PC-3 (cell line): ENCODE results near the gene IFT20. TPM values are rescaled to one million over a fixed set of nuclear protein-coding genes. Genes with fewer than 3 reads are reported as not detected.

ENCODE experiments used
- ATAC-seq: fragments of 200-7000 bp; cut with Tn5 transposase; 2 replicates; pipeline ENCODE4 v1.9.1; 2020; ENCODE audit warnings: mild to moderate bottlenecking, moderate library complexity
- BruUV-seq: library from RNA; stranded (reverse); fragments of 400-500 nt; replicated peaks from 2 replicates; lab custom pipeline; 2021; lab: Mats Ljungman, UMichigan
- CTCF ChIA-PET: fragments of 300-600 bp; sonication (Branson Sonifier 250); formaldehyde crosslinking; loops from one replicate; lab custom pipeline; 2022; ENCODE audit warnings: antibody characterized with exemption; lab: Charles Lee
- POLR2A ChIA-PET: fragments of 300-600 bp; sonication (Branson Sonifier 250); formaldehyde crosslinking; loops from one replicate; lab custom pipeline; 2022; ENCODE audit warnings: antibody characterized with exemption; ENCODE audit not compliant: unreplicated experiment; lab: Charles Lee
- DNase-seq: peaks from one replicate; pipeline ENCODE4 v3.0.0-alpha.2; 2015
- H2AFZ ChIP-seq: fragments of 300-600 bp; sonication (generic); 2 replicates; pipeline ENCODE4 v1.6.0; 2016; ENCODE audit warnings: antibody characterized with exemption, low read length
- H3F3A ChIP-seq: fragments of 300-600 bp; sonication (generic); one replicate; pipeline ENCODE4 v1.6.0; 2017; ENCODE audit warnings: antibody characterized with exemption, low read length, control low read depth, mild to moderate bottlenecking; ENCODE audit not compliant: unreplicated experiment
- H3K27ac ChIP-seq: fragments of 300-600 bp; sonication (generic); 2 replicates; pipeline ENCODE4 v1.5.1; 2016; ENCODE audit warnings: mild to moderate bottlenecking, low read length
- H3K27me3 ChIP-seq: fragments of 300-600 bp; sonication (generic); 2 replicates; pipeline ENCODE4 v1.6.1; 2016; ENCODE audit warnings: low read length, mixed read lengths
- H3K36me3 ChIP-seq: fragments of 300-600 bp; sonication (generic); 2 replicates; pipeline ENCODE4 v1.6.1; 2016; ENCODE audit warnings: low read depth, mixed run types, low read length, mixed read lengths
- H3K4me1 ChIP-seq: fragments of 300-600 bp; sonication (generic); 2 replicates; pipeline ENCODE4 v1.5.1; 2016; ENCODE audit warnings: low read length; ENCODE audit not compliant: insufficient read depth
- H3K4me2 ChIP-seq: fragments of 300-600 bp; sonication (generic); 2 replicates; pipeline ENCODE4 v1.6.0; 2016; ENCODE audit warnings: low read length
- H3K4me3 ChIP-seq: fragments of 300-600 bp; sonication (generic); 2 replicates; pipeline ENCODE4 v1.5.1; 2016; ENCODE audit warnings: mild to moderate bottlenecking, low read length, mixed read lengths
- H3K79me2 ChIP-seq: fragments of 300-600 bp; sonication (generic); 2 replicates; pipeline ENCODE4 v1.6.1; 2017; ENCODE audit warnings: low read length, mixed read lengths
- H3K9ac ChIP-seq: fragments of 300-600 bp; sonication (generic); 2 replicates; pipeline ENCODE4 v1.6.0; 2016; ENCODE audit warnings: mild to moderate bottlenecking, low read length
- H3K9me2 ChIP-seq: fragments of 300-600 bp; sonication (generic); replicated peaks from 2 replicates; pipeline ENCODE4 v1.6.1; 2016; ENCODE audit warnings: mixed run types, low read length, mixed read lengths
- H3K9me3 ChIP-seq: fragments of 300-600 bp; sonication (generic); 2 replicates; pipeline ENCODE4 v1.6.1; 2016; ENCODE audit warnings: low read length, mixed read lengths
- H4K20me1 ChIP-seq: fragments of 300-600 bp; sonication (generic); 2 replicates; pipeline ENCODE4 v1.6.1; 2016; ENCODE audit warnings: low read length, mixed read lengths
- EZH2 ChIP-seq: fragments of 300-600 bp; sonication (generic); IDR thresholded peaks from one replicate; pipeline ENCODE4 v1.6.1; 2017; ENCODE audit warnings: antibody characterized with exemption, mild to moderate bottlenecking, low read length; ENCODE audit not compliant: unreplicated experiment
- EZH2phosphoT487 ChIP-seq: fragments of 300-600 bp; sonication (generic); IDR thresholded peaks from 2 replicates; pipeline ENCODE4 v1.6.1; 2018; ENCODE audit warnings: mild to moderate bottlenecking, antibody characterized with exemption, low read length, borderline replicate concordance
- intact Hi-C: fragments of 100-400 bp; cut with micrococcal nuclease; formaldehyde crosslinking; loops from 2 replicates; pipeline ENCODE4 v1.9.0; 2023
- total RNA-seq: library from RNA; depleted of rRNA; stranded (reverse); fragments of >200 nt; gene quantifications from 2 replicates; pipeline ENCODE4 v1.2.3, GENCODE V29; 2014
- TF ChIP-seq, protein P1 (sequence below): fragments of 300-600 bp; sonication (generic); conservative IDR thresholded peaks from 2 replicates; pipeline ENCODE4 v1.5.1; 2017; ENCODE audit warnings: antibody characterized with exemption, low read depth, mild to moderate bottlenecking, low read length

The IFT20 gene
- total RNA-seq, 1 experiment from 2014 or later = 23.1 TPM

DNA sequence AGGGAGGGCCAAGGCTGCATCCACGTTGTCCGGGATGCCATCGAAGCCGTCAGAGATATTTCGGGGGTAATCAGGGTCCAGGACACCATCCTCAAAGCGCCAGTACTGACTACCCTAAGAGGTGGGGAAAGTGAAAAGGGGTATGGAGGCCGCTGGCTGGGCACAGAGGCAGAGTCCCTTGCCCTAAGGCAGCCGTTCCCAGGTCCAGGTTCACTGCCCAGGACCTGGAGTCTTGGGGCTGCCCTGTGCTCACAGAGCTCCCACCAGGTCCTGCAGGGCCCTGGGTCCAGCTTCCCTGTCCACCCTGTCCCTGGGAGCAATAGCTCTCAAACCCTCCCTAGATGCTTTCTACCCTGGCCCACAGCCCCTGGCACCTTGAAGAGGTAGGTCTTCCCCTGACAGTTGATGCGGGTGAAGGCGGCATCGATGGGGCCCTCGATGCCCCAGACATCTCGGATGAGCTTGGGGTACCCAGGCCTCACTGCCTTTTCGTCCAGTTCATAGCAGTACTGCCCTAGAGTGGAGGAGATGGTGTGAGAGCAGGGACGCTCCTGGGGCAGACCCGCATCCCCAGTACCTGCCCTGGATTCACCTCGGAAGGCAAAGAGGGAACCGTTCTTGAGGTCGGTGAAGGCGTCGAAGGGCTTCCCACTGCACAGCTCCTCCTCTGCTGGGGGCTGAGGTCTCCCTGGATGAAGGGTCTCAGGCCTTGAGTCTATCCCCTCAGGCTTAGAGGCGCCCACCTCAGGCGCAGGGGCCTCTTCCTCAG lies 33.8 kb upstream of the IFT20 start:
- Histone ChIP-seq H2AFZ (no peak overlapping the region), H3K9ac (no peak overlapping the region), H3K4me3 (no peak overlapping the region), H4K20me1 (no peaks in the 10 kb centered on the region), H3K36me3 (no peaks in the 10 kb centered on the region), H3K27ac (no peak overlapping the region), H3K27me3 (no peaks in the 10 kb centered on the region), H3F3A (no peaks in the 10 kb centered on the region), H3K4me2 (no peak overlapping the region), H3K79me2 (no peaks in the 10 kb centered on the region), H3K4me1 (no peaks in the 10 kb centered on the region), H3K9me2 (no peaks in the 10 kb centered on the region), H3K9me3 (no peaks in the 10 kb centered on the region)
- BruUV-seq = no TSS peak
- no peak for ATAC-seq
- TF ChIP-seq EZH2 = no peak
- TF ChIP-seq, protein P1, sequence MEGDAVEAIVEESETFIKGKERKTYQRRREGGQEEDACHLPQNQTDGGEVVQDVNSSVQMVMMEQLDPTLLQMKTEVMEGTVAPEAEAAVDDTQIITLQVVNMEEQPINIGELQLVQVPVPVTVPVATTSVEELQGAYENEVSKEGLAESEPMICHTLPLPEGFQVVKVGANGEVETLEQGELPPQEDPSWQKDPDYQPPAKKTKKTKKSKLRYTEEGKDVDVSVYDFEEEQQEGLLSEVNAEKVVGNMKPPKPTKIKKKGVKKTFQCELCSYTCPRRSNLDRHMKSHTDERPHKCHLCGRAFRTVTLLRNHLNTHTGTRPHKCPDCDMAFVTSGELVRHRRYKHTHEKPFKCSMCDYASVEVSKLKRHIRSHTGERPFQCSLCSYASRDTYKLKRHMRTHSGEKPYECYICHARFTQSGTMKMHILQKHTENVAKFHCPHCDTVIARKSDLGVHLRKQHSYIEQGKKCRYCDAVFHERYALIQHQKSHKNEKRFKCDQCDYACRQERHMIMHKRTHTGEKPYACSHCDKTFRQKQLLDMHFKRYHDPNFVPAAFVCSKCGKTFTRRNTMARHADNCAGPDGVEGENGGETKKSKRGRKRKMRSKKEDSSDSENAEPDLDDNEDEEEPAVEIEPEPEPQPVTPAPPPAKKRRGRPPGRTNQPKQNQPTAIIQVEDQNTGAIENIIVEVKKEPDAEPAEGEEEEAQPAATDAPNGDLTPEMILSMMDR = no peak
- no peak for TF ChIP-seq EZH2phosphoT487
- POLR2A ChIA-PET = no interaction called here
- CTCF ChIA-PET = no interaction called here
- intact Hi-C loops = no loop called here
- no peak for DNase-seq

DNA sequence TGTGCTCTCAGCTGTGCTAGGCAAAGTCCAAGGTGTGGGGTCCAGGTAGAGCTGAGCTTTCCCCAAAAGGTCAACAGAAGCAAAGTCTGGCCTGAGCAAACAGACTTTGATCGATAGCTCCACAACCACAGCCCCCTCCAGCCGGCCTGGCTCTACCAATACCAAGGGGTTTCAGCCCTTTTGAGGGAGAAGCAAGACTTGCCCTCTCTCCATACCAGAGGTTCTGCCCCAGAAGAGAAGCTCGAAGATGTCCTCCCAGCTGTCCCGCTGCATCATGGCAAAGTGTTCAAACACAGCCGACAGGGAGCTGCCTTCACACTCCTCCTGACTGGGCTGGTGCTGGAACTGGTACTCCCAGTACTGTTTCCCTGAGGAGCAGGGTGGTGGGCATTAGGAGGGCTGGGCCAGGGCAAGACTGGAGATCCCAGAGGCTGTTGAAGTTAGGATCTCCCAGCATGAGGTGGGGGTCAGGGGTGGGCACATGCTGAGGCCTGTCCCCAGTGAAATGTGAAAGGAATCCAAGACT lies 33.1 kb upstream of the IFT20 start:
- H3K9me2 ChIP-seq = no peaks in the 10 kb centered on the region
- no peaks in the 10 kb centered on the region for H3K9me3 ChIP-seq
- intact Hi-C loops = no loop called here
- no peak for TF ChIP-seq EZH2phosphoT487
- DNase-seq (no peak), ATAC-seq (no peak)
- H3K27ac ChIP-seq = no peak overlapping the region
- no peak overlapping the region for H3K4me2 ChIP-seq
- H3K9ac ChIP-seq = no peak overlapping the region
- no peaks in the 10 kb centered on the region for H3K79me2 ChIP-seq
- ChIA-PET POLR2A (no interaction called here), CTCF (interaction anchor here (0.6 kb wide), 1 partner anchor 1150 kb away, joined by 4 read pairs; no protein-coding TSS in a partner anchor)
- no peaks in the 10 kb centered on the region for H3F3A ChIP-seq
- no peak overlapping the region for H2AFZ ChIP-seq
- BruUV-seq = no TSS peak
- H3K4me3 ChIP-seq = no peak overlapping the region
- H3K27me3 ChIP-seq = no peaks in the 10 kb centered on the region
- no peaks in the 10 kb centered on the region for H4K20me1 ChIP-seq
- H3K4me1 ChIP-seq = no peaks in the 10 kb centered on the region
- no peaks in the 10 kb centered on the region for H3K36me3 ChIP-seq

DNA sequence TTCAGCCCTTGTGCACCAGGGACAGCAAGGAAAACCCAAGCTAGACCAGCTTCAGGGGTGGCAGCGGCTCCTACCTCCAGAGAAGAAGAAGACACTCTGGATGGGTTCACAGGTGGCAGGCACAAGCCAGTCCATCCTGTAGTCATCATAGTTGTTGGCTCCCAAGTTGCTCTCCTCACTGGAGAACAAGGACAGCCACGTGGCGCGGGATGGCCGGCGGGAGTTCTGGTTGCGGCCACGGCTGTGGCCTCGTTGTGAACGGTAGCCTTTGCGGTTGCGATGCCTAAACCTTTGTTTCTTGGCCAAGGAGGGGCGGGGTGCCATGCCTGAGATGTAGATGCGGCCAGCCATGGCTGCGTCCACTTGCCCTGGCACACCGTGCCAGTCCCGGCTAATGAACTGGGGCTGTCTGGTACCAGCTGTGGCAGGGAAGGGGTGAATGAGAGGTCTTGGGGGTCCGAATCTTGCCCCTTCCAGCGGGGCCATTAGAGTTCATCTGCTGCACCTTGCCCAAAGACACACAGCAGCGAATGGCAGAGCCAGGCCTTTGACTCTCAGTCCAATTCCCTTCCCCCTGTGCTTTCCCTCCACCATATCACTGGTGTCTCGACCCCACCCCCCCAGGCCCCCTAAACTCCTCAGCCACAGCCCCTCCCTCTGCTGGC lies 32.5 kb upstream of the IFT20 start:
- Histone ChIP-seq H2AFZ (no peak overlapping the region), H3K9me2 (no peaks in the 10 kb centered on the region), H3K27ac (no peak overlapping the region), H3K9ac (no peak overlapping the region), H3K9me3 (no peaks in the 10 kb centered on the region), H3K27me3 (no peaks in the 10 kb centered on the region), H3K4me3 (no peak overlapping the region), H3K4me1 (no peaks in the 10 kb centered on the region), H3K36me3 (no peaks in the 10 kb centered on the region), H3K4me2 (no peak overlapping the region), H4K20me1 (no peaks in the 10 kb centered on the region), H3K79me2 (no peaks in the 10 kb centered on the region), H3F3A (no peaks in the 10 kb centered on the region)
- POLR2A ChIA-PET = no interaction called here
- no peak for DNase-seq
- intact Hi-C loops = loop anchor here (2.0 kb wide), 1 partner anchor 49 kb away; no protein-coding TSS in a partner anchor
- CTCF ChIA-PET = interaction anchor here (0.6 kb wide), 1 partner anchor 1149 kb away, joined by 4 read pairs; no protein-coding TSS in a partner anchor
- BruUV-seq = no TSS peak
- TF ChIP-seq, protein P1 = no peak
- TF ChIP-seq EZH2 (no peak), EZH2phosphoT487 (no peak)
- no peak for ATAC-seq
